ENCODE results near the gene GDPD1.

GRCh38 chr17:59311051-59311468 is 90.7 kb downstream of the GDPD1 start:
- TF ChIP-seq CTCF (IDR thresholded peaks at IDR 0.05) (peak; percentile 92), EZH2 (IDR thresholded peaks at IDR 0.05; ENCODE audit: borderline replicate concordance, insufficient read depth, low read depth, low read length, poor library complexity, severe bottlenecking) (no peak)

Measured in B cell (primary cell).